ENCODE results near the gene KRTAP19-1.

- TF ChIP-seq CTCF (IDR thresholded peaks at IDR 0.05; ENCODE audit: insufficient read depth, low read depth, low read length) (peak; percentile 28), EZH2 (IDR thresholded peaks at IDR 0.05; ENCODE audit: insufficient read depth, low read length) (no peak)
Measured at GRCh38 chr21:30463713-30464112, 16.5 kb downstream of the KRTAP19-1 start.

Measured in astrocyte (in vitro differentiated cells and primary cell).